Measurements from ENCODE around the gene ACTG1. TPM values are rescaled to one million over a fixed set of nuclear protein-coding genes. Genes with fewer than 3 reads are reported as not detected.
A peak's percentile ranks its signal among the peaks of the same experiment; 100 is the strongest.

Gene ACTG1
- total and polyA plus RNA-seq, 9 of the 15 experiments (the other 6 are each of a cell fraction or from before 2014, with no cell fraction given): 224 to 1,775 (median 568) TPM

- peak; percentile 92 for TF ChIP-seq ZBTB33 (CRISPR knock-in tag; IDR thresholded peaks at IDR 0.05)
- TF ChIP-seq YY1 (IDR thresholded peaks at IDR 0.05; ENCODE audit: borderline replicate concordance in 1 of 3, control insufficient read depth in 1 of 3, extremely low read depth in 1 of 3, insufficient read depth in 3 of 3, insufficient read length in 1 of 3, insufficient replicate concordance in 2 of 3, low read depth in 1 of 3, low read length in 2 of 3): peak in 2 of 3 experiments; percentile 26 to 72
- peak; percentile 41; the same call in 1 of the 2 replicates for TF ChIP-seq POLR2A (conservative IDR thresholded peaks at IDR 0.05)
- peak; percentile 74 for TF ChIP-seq ZNF316 (IDR thresholded peaks at IDR 0.05)
- no peak for TF ChIP-seq ZNF766 (CRISPR knock-in tag; conservative IDR thresholded peaks at IDR 0.05)
- peak; percentile 52 for TF ChIP-seq POLR2G (IDR thresholded peaks at IDR 0.05; ENCODE audit: low read depth, low read length)
- TF ChIP-seq RBM25 (IDR thresholded peaks at IDR 0.05; ENCODE audit: low read depth, low read length, severe bottlenecking): peak; percentile 63
- 0 out of 2 replicates have a peak, but pooled peaks have one; percentile 23 for TF ChIP-seq USF1 (CRISPR knock-in tag; IDR thresholded peaks at IDR 0.05)
- TF ChIP-seq ADNP (tag; IDR thresholded peaks at IDR 0.05): no peak
- TF ChIP-seq ZNF174 (CRISPR knock-in tag; IDR thresholded peaks at IDR 0.05): no peak
- TF ChIP-seq MAFG (tag; conservative IDR thresholded peaks at IDR 0.05): 0 out of 2 replicates have a peak, but pooled peaks have one; percentile 33
- TF ChIP-seq SRSF9 (IDR thresholded peaks at IDR 0.05; ENCODE audit: borderline replicate concordance, low read depth, low read length): no peak
- TF ChIP-seq POU5F1 (IDR thresholded peaks at IDR 0.05; ENCODE audit: borderline replicate concordance, low read depth, low read length, partially characterized antibody): no peak
- TF ChIP-seq RFX5 (IDR thresholded peaks at IDR 0.05; ENCODE audit: low read depth, low read length): no peak
- TF ChIP-seq AFF1 (IDR thresholded peaks at IDR 0.05; ENCODE audit: low read depth in 1 of 2, partially characterized antibody in 2 of 2): no peak
- TF ChIP-seq ZBTB43 (CRISPR knock-in tag; IDR thresholded peaks at IDR 0.05): no peak
These were observed 19.2 kb downstream of the ACTG1 start (continued) for GRCh38 chr17:81493198-81494038.

Measured in K562 (cell line).